Mammary epithelial cell (primary cell): ENCODE results near the gene ZDHHC9.

Experiments
- CTCF ChIP-seq, 2 donors: IDR thresholded peaks in 1 of 2; conservative IDR thresholded peaks in 1 of 2; 2 replicates each; pipeline ENCODE4 v1.5.1; 2011 to 2012; ENCODE audit warnings: inconsistent platforms in 2 of 2, low read length in 2 of 2, mild to moderate bottlenecking in 2 of 2, control low read depth in 1 of 2, low read depth in 1 of 2; ENCODE audit not compliant: insufficient read depth in 1 of 2; ENCODE audit errors: extremely low read depth in 1 of 2
- EZH2 ChIP-seq: IDR thresholded peaks from 2 replicates; pipeline ENCODE4 v1.6.1; 2012; ENCODE audit warnings: low read length, inconsistent platforms, borderline replicate concordance

DNA sequence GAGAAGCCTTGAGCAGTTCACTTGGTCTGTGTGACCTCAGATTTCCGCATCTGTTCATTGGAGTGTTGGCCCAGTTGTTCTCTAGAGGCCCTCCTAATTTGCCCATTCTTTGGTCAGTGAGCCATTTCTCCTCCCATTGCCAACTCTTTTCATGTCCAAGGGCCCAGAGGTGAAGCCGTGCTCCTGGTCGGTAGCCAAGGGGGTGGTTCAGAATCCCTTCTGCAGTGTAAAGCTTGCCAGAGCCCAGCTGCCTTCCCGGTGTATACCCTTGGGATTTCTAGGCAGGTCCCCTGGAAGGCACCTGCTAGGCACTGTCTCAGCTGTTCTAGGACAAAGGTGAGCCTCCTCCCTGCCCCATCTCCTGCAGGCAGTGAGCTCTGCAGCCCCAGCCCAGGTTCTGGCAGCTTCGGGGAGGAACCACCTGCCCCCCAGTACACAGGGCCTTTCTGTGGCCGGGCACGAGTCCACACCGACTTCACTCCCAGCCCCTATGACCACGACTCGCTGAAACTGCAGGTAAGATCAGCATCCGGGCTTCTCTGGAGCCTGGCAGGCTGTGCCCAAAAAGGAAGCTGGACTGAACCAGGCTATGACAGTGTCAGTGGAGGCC, 51.6 kb downstream of the ZDHHC9 start:
- no peak for TF ChIP-seq CTCF (conservative IDR thresholded peaks at IDR 0.05 in 1 of 2, IDR thresholded peaks at IDR 0.05 in 1 of 2; ENCODE audit: extremely low read depth in 1 of 2, insufficient read depth in 1 of 2, low read depth in 1 of 2, low read length in 2 of 2)
- no peak for TF ChIP-seq EZH2
